ENCODE measurements around the gene EPB41L2.

The EPB41L2 gene

GRCh38 chr6:130982941-130983456 is 80.0 kb downstream of the EPB41L2 start:
- H3K36me3 ChIP-seq (ENCODE audit: control insufficient read depth, low read depth, low read length): no peaks in the 10 kb centered on the region
- no peak overlapping the region for H3K9ac ChIP-seq (ENCODE audit: low read length)
- H3K4me3 ChIP-seq (ENCODE audit: low read length): no peak overlapping the region
- no peaks in the 10 kb centered on the region for H3K27me3 ChIP-seq (ENCODE audit: control insufficient read depth, insufficient read depth, low read length)
- H3K4me1 ChIP-seq (ENCODE audit: control insufficient read depth, low read depth, low read length): peaks cover 4% of the 10 kb centered on the region
- H3K27ac ChIP-seq (ENCODE audit: low read length): no peak overlapping the region
- H3K9me3 ChIP-seq (ENCODE audit: control insufficient read depth, low read depth, low read length): no peaks in the 10 kb centered on the region

- Histone ChIP-seq H3K27ac (ENCODE audit: low read length) (no peak overlapping the region), H3K36me3 (ENCODE audit: control insufficient read depth, low read depth, low read length) (no peaks in the 10 kb centered on the region), H3K9ac (ENCODE audit: low read length) (no peak overlapping the region), H3K4me1 (ENCODE audit: control insufficient read depth, low read depth, low read length) (peaks cover 4% of the 10 kb centered on the region), H3K27me3 (ENCODE audit: control insufficient read depth, insufficient read depth, low read length) (no peaks in the 10 kb centered on the region), H3K9me3 (ENCODE audit: control insufficient read depth, low read depth, low read length) (no peaks in the 10 kb centered on the region), H3K4me3 (ENCODE audit: low read length) (no peak overlapping the region)
Measured at GRCh38 chr6:130982135-130982534, 80.9 kb downstream of the EPB41L2 start.

DNA sequence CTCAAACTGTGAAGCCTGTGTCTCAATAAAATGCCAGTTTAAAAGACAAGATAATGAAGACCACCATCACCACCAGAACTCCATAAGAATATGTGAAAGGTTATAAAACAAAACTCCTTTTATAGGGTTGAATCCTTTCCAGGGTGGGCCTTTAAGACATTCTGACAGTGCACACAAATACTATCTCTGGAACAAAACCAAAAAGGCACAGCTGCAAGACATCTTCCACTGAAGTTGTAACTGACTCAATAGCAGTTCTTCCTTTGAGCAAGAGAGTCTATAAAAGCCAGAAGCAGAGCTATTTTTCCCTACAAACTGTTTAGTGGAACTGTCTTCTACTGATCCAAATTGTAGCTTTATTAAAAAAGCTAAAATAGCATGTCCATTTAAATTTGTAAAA is 81.6 kb downstream of the EPB41L2 start:
- no peaks in the 10 kb centered on the region for H3K27me3 ChIP-seq (ENCODE audit: control insufficient read depth, insufficient read depth, low read length)
- H3K9me3 ChIP-seq (ENCODE audit: control insufficient read depth, low read depth, low read length): no peaks in the 10 kb centered on the region
- H3K36me3 ChIP-seq (ENCODE audit: control insufficient read depth, low read depth, low read length): no peaks in the 10 kb centered on the region
- H3K27ac ChIP-seq (ENCODE audit: low read length): no peak overlapping the region
- no peak overlapping the region for H3K9ac ChIP-seq (ENCODE audit: low read length)
- peaks cover 4% of the 10 kb centered on the region for H3K4me1 ChIP-seq (ENCODE audit: control insufficient read depth, low read depth, low read length)
- H3K4me3 ChIP-seq (ENCODE audit: low read length): no peak overlapping the region

- H3K4me1 ChIP-seq (ENCODE audit: control insufficient read depth, low read depth, low read length): peaks cover 4% of the 10 kb centered on the region
Measured at GRCh38 chr6:130980310-130981032, 82.6 kb downstream of the EPB41L2 start.

DNA sequence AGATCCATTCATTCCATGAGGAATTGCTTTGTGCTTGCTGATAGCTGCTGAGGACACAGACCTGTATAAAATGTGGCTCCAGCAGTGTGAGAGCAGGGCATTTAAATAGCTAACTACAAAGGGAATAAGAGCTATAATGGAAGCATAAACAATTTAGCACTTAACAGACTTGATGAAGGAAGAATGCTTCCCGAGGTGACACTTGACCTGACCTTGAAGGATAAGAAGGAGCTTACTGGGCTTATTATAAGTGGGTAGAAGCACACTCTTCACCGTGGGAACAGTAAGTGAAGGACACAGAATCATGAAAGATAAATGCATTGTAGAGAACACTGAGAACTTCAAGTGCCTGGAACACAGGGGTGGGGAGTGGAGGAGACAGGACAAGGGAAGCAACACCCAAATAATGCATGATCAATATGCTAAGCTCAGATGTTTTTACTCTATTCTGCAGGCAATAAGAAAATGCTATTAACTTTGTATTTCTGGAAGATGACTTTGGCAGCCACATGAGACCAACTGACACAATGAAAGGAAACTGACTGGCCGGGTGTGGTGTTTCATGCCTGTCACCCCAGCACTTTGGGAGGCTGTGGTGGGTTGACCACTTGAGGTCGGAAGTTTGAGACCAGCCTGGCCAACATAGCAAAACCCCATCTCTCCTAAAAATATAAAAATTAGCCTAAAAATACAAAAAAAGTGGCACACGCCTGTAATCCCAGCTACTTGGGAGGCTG is 84.2 kb downstream of the EPB41L2 start:
- no peak overlapping the region for H3K4me3 ChIP-seq (ENCODE audit: low read length)
- H3K27ac ChIP-seq (ENCODE audit: low read length): no peak overlapping the region
- no peaks in the 10 kb centered on the region for H3K36me3 ChIP-seq (ENCODE audit: control insufficient read depth, low read depth, low read length)
- no peaks in the 10 kb centered on the region for H3K9me3 ChIP-seq (ENCODE audit: control insufficient read depth, low read depth, low read length)
- H3K27me3 ChIP-seq (ENCODE audit: control insufficient read depth, insufficient read depth, low read length): no peaks in the 10 kb centered on the region
- no peak overlapping the region for H3K9ac ChIP-seq (ENCODE audit: low read length)
- peaks cover 4% of the 10 kb centered on the region for H3K4me1 ChIP-seq (ENCODE audit: control insufficient read depth, low read depth, low read length)

More at GRCh38 chr6:130980310-130981032, 82.6 kb downstream of the EPB41L2 start:
- Histone ChIP-seq H3K27ac (ENCODE audit: low read length) (no peak overlapping the region), H3K9ac (ENCODE audit: low read length) (no peak overlapping the region), H3K36me3 (ENCODE audit: control insufficient read depth, low read depth, low read length) (no peaks in the 10 kb centered on the region), H3K4me3 (ENCODE audit: low read length) (no peak overlapping the region), H3K9me3 (ENCODE audit: control insufficient read depth, low read depth, low read length) (no peaks in the 10 kb centered on the region), H3K27me3 (ENCODE audit: control insufficient read depth, insufficient read depth, low read length) (no peaks in the 10 kb centered on the region)

GRCh38 chr6:130978180-130978579 is 84.9 kb downstream of the EPB41L2 start:
- Histone ChIP-seq H3K36me3 (ENCODE audit: control insufficient read depth, low read depth, low read length) (no peaks in the 10 kb centered on the region), H3K9ac (ENCODE audit: low read length) (no peak overlapping the region), H3K4me3 (ENCODE audit: low read length) (no peak overlapping the region), H3K4me1 (ENCODE audit: control insufficient read depth, low read depth, low read length) (peaks cover 8% of the 10 kb centered on the region), H3K9me3 (ENCODE audit: control insufficient read depth, low read depth, low read length) (no peaks in the 10 kb centered on the region), H3K27ac (ENCODE audit: low read length) (no peak overlapping the region), H3K27me3 (ENCODE audit: control insufficient read depth, insufficient read depth, low read length) (no peaks in the 10 kb centered on the region)

GRCh38 chr6:130975325-130975724 is 87.7 kb downstream of the EPB41L2 start:
- no peak overlapping the region for H3K4me3 ChIP-seq (ENCODE audit: low read length)
- no peaks in the 10 kb centered on the region for H3K36me3 ChIP-seq (ENCODE audit: control insufficient read depth, low read depth, low read length)
- no peaks in the 10 kb centered on the region for H3K27me3 ChIP-seq (ENCODE audit: control insufficient read depth, insufficient read depth, low read length)
- no peak overlapping the region for H3K27ac ChIP-seq (ENCODE audit: low read length)
- no peak overlapping the region for H3K9ac ChIP-seq (ENCODE audit: low read length)
- H3K9me3 ChIP-seq (ENCODE audit: control insufficient read depth, low read depth, low read length): no peaks in the 10 kb centered on the region
- H3K4me1 ChIP-seq (ENCODE audit: control insufficient read depth, low read depth, low read length): peaks cover 8% of the 10 kb centered on the region

GRCh38 chr6:130973521-130974277 is 89.3 kb downstream of the EPB41L2 start:
- H3K36me3 ChIP-seq (ENCODE audit: control insufficient read depth, low read depth, low read length): no peaks in the 10 kb centered on the region
- no peak overlapping the region for H3K4me3 ChIP-seq (ENCODE audit: low read length)
- no peaks in the 10 kb centered on the region for H3K9me3 ChIP-seq (ENCODE audit: control insufficient read depth, low read depth, low read length)
- peaks cover 6% of the 10 kb centered on the region for H3K4me1 ChIP-seq (ENCODE audit: control insufficient read depth, low read depth, low read length)
- H3K27me3 ChIP-seq (ENCODE audit: control insufficient read depth, insufficient read depth, low read length): no peaks in the 10 kb centered on the region
- no peak overlapping the region for H3K9ac ChIP-seq (ENCODE audit: low read length)
- no peak overlapping the region for H3K27ac ChIP-seq (ENCODE audit: low read length)

DNA sequence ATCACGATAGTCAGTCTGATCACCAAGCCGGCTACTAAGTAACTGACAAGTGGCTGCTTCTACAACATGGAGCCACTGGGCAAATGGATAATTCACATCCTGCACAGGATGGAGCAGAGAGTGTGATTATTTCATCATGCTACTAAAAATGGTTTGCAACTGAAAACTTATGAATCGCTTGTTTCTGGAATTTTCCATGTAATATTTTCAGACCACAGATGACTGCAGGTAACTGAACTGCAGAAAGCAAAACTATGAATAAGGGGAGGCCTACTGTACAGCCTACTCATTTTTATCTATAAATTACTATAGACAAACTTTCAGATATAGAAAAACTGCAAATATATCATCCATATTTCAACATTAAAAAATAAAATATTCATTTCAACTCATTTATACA is 91.5 kb downstream of the EPB41L2 start:
- H3K4me1 ChIP-seq (ENCODE audit: control insufficient read depth, low read depth, low read length): peaks cover 9% of the 10 kb centered on the region
- no peak overlapping the region for H3K9ac ChIP-seq (ENCODE audit: low read length)
- H3K36me3 ChIP-seq (ENCODE audit: control insufficient read depth, low read depth, low read length): no peaks in the 10 kb centered on the region
- H3K9me3 ChIP-seq (ENCODE audit: control insufficient read depth, low read depth, low read length): no peaks in the 10 kb centered on the region
- H3K27me3 ChIP-seq (ENCODE audit: control insufficient read depth, insufficient read depth, low read length): no peaks in the 10 kb centered on the region
- no peak overlapping the region for H3K4me3 ChIP-seq (ENCODE audit: low read length)
- no peak overlapping the region for H3K27ac ChIP-seq (ENCODE audit: low read length)

GRCh38 chr6:130970839-130971410 is 92.1 kb downstream of the EPB41L2 start:
- Histone ChIP-seq H3K27ac (ENCODE audit: low read length) (no peak overlapping the region), H3K4me3 (ENCODE audit: low read length) (no peak overlapping the region), H3K9ac (ENCODE audit: low read length) (no peak overlapping the region), H3K36me3 (ENCODE audit: control insufficient read depth, low read depth, low read length) (no peaks in the 10 kb centered on the region), H3K27me3 (ENCODE audit: control insufficient read depth, insufficient read depth, low read length) (no peaks in the 10 kb centered on the region), H3K9me3 (ENCODE audit: control insufficient read depth, low read depth, low read length) (no peaks in the 10 kb centered on the region), H3K4me1 (ENCODE audit: control insufficient read depth, low read depth, low read length) (peaks cover 12% of the 10 kb centered on the region)

DNA sequence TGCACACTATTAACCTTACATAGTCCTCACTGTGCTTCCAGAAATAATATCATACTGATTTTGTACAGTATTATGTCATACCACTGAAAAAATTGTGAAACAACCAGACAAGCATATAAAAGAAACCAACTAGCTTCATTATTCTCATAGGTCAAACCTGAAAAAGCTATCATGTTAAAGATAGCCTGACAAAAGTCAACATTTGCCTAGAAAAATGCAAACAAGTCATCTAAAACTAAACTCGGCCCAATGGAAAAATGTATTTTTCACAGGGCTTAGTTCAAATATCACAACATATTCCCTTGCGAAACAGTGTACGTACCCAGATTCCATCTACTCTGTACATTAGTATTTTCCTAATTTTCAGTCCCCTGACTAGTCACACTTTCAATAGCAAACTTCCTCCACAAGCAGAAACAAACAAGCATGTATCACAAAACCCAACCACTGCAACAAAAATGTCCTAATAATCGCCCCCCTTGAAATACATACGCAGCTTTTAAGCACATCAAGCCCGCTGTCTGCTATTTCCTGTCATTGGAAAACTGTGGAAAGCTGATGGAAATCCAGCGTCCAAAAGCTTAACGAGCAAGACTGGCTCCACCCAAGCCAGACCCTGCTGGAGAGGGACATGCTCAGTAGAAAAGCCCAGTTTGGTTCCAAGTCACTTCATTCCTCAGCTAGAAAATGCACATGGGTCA is 93.1 kb downstream of the EPB41L2 start:
- Histone ChIP-seq H3K36me3 (ENCODE audit: control insufficient read depth, low read depth, low read length) (no peaks in the 10 kb centered on the region), H3K9me3 (ENCODE audit: control insufficient read depth, low read depth, low read length) (no peaks in the 10 kb centered on the region), H3K4me3 (ENCODE audit: low read length) (no peak overlapping the region), H3K27ac (ENCODE audit: low read length) (no peak overlapping the region), H3K27me3 (ENCODE audit: control insufficient read depth, insufficient read depth, low read length) (no peaks in the 10 kb centered on the region), H3K9ac (ENCODE audit: low read length) (no peak overlapping the region), H3K4me1 (ENCODE audit: control insufficient read depth, low read depth, low read length) (peaks cover 15% of the 10 kb centered on the region)
